Stomach (tissue), 9 donors: ENCODE results near the gene RAVER2. TPM values are rescaled to one million over a fixed set of nuclear protein-coding genes. Genes with fewer than 3 reads are reported as not detected.

Source experiments
- DNase-seq, 2 donors: peaks; one replicate each; pipeline versions ENCODE4 v3.0.0 to v3.0.0-alpha.2; 2013 to 2019
- H3K27ac ChIP-seq, 5 donors: fragments of 200-600 bp in 4 of 5; sonication (generic) in 4 of 5; one replicate each; pipeline ENCODE4 v1.5.1; 2013 to 2019; ENCODE audit warnings: mild to moderate bottlenecking in 1 of 5, moderate library complexity in 1 of 5
- H3K27me3 ChIP-seq, 3 donors: fragments of 200-600 bp; sonication (generic); one replicate each; pipeline ENCODE4 v1.5.1; 2017 to 2019; ENCODE audit warnings: mixed run types in 1 of 3
- H3K36me3 ChIP-seq, 4 donors: fragments of 200-600 bp; sonication (generic); 1 replicate in 3 of 4; 2 replicates in 1 of 4; pipeline ENCODE4 v1.5.1; 2016 to 2019
- H3K4me1 ChIP-seq, 4 donors: fragments of 200-600 bp; sonication (generic); one replicate each; pipeline ENCODE4 v1.5.1; 2016 to 2019
- H3K4me3 ChIP-seq, 4 donors: fragments of 200-600 bp; sonication (generic) in 3 of 4; one replicate each; pipeline ENCODE4 v1.5.1; 2016 to 2019; ENCODE audit warnings: mild to moderate bottlenecking in 1 of 4
- H3K9me3 ChIP-seq, 4 donors: fragments of 200-600 bp; sonication (generic); one replicate each; pipeline ENCODE4 v1.5.1; 2016 to 2019
- EP300 ChIP-seq: sonication (generic); formaldehyde crosslinking; IDR thresholded peaks from one replicate; pipeline ENCODE4 v1.6.1; 2017; ENCODE audit warnings: antibody characterized with exemption
- POLR2A ChIP-seq, 4 donors: fragments of 450-650 bp; IDR thresholded peaks; one replicate each; pipeline ENCODE4 v1.6.1; 2016; ENCODE audit warnings: antibody characterized with exemption in 4 of 4, control low read depth in 2 of 4, mild to moderate bottlenecking in 1 of 4, moderate library complexity in 1 of 4
- POLR2AphosphoS5 ChIP-seq, 3 donors: sonication (generic); formaldehyde crosslinking; IDR thresholded peaks; one replicate each; pipeline ENCODE4 v1.6.1; 2016; ENCODE audit warnings: antibody characterized with exemption in 3 of 3
- WGBS, 5 donors: extraction: QIAGEN DNeasy Blood & Tissue Kit in 3 of 5; methylation state at CpG; one replicate each; pipeline versions ENCODE4 v1.1.5 to v1.1.7; 2013 to 2018; 5-methylcytosine and 5-hydroxymethylcytosine counted together
- intact Hi-C: fragments of 100-400 bp; cut with DNase I; formaldehyde crosslinking; loops from one replicate; pipeline ENCODE4 v1.15.1; 2023; ENCODE audit warnings: low total_unique reads
- polyA plus RNA-seq, 3 donors: library from polyadenylated mRNA; stranded (reverse); fragments of 200-250 nt; gene quantifications; one replicate each; pipeline ENCODE4 v1.2.3, GENCODE V29; 2013
- total RNA-seq, 5 donors: library from RNA; depleted of rRNA; stranded (reverse); fragments of >200 nt; gene quantifications; one replicate each; pipeline versions ENCODE4 v1.1.0 to v1.2.3, GENCODE V29; 2014 to 2016
- TF ChIP-seq, protein P1 (sequence below), 7 experiments: fragments of 450-650 bp in 4 of 7; fragments of 200-600 bp in 3 of 7; sonication (generic) in 3 of 7; IDR thresholded peaks; one replicate each; pipeline ENCODE4 v1.5.1; 2016 to 2019; ENCODE audit warnings: antibody characterized with exemption in 7 of 7, control low read depth in 2 of 7, mild to moderate bottlenecking in 1 of 7
- donor health status: healthy with polysubstance abuse.
- donor health status: Bipolar disorder and iron deficiency.
- donor health status: healthy.

The RAVER2 gene
- total and polyA plus RNA-seq, 8 donors: 4.7 to 27.5 (median 13.9) TPM

DNA sequence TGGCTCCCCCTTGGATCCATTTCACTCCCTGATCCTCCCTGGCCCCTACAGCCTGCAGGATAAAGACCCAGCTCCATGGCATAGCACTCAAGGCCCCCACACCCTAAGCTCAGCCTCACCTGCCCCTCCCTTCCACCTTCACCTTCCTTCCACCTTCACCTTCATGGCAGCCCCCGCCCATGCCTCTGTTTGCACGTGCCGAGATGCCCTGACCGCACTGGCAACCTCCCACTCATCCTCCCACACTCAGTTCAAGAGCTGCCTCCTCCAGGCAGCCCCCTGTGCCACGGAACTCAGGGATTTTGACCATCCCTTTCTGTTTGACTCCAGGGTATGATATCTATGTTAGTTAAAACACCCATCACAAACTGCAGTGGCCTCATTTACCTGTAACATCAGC, 109.8 kb downstream of the RAVER2 start:
- 89 to 98% (median 93%) methylated on average over 5 of the region's 5 CpGs for WGBS, 5 donors
- no peak for TF ChIP-seq POLR2A (IDR thresholded peaks at IDR 0.05)
- TF ChIP-seq, protein P1, sequence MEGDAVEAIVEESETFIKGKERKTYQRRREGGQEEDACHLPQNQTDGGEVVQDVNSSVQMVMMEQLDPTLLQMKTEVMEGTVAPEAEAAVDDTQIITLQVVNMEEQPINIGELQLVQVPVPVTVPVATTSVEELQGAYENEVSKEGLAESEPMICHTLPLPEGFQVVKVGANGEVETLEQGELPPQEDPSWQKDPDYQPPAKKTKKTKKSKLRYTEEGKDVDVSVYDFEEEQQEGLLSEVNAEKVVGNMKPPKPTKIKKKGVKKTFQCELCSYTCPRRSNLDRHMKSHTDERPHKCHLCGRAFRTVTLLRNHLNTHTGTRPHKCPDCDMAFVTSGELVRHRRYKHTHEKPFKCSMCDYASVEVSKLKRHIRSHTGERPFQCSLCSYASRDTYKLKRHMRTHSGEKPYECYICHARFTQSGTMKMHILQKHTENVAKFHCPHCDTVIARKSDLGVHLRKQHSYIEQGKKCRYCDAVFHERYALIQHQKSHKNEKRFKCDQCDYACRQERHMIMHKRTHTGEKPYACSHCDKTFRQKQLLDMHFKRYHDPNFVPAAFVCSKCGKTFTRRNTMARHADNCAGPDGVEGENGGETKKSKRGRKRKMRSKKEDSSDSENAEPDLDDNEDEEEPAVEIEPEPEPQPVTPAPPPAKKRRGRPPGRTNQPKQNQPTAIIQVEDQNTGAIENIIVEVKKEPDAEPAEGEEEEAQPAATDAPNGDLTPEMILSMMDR (IDR thresholded peaks at IDR 0.05): no peak
- H3K4me1 ChIP-seq: peaks cover 0 to 7% (median 0%) of the 10 kb centered on the region in 4 donors
- DNase-seq: no peak
- no peaks in the 10 kb centered on the region for H3K27me3 ChIP-seq
- no peak overlapping the region for H3K4me3 ChIP-seq
- no peaks in the 10 kb centered on the region for H3K9me3 ChIP-seq
- H3K27ac ChIP-seq: no peak overlapping the region
- peaks cover 72 to 100% (median 99%) of the 10 kb centered on the region in 4 donors for H3K36me3 ChIP-seq
- intact Hi-C loops: no loop called here

DNA sequence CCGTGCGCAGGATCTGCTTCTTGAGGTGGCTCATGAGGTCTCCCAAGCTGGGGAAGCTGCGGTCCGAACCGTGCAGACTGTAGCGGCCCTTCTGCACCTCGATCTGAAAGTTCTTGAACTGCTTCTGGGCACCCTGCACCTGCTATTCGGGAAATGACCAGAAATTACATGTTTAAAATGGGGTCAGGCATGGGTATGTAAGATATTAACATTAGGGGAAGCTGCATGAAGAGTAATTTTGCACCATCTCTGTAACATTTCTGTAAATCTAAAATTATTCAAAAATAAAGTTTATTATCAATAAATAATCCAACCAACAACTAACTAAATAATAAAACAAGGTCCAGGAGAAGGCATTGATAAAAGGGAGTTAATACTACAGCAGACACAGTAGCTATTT, 110.7 kb downstream of the RAVER2 start:
- intact Hi-C loops: no loop called here
- H3K36me3 ChIP-seq: peaks cover 67 to 100% (median 98%) of the 10 kb centered on the region in 4 donors

DNA sequence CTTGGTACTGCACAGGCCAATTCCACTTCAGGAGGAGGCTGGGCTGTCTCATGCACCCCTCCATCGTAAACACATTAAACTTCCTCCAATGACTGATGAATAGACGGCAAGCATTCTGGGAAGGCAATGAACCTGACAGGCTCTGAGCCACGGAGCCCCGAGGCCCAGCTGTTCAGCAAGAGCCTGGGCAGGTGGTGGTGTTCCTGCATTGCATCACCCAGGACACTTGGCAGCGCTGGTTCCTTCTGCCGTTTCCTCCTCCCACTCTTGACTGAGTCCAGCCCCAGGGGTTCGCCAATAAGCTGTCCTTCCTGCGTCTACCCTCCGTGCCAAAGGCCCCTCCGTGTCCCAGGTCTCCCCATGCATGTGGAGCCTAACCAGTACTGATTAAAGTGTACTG, 111.7 kb downstream of the RAVER2 start:
- intact Hi-C loops: no loop called here

More for the DNA sequence above, 110.7 kb downstream of the RAVER2 start:
- Histone ChIP-seq H3K9me3 (no peaks in the 10 kb centered on the region), H3K27me3 (no peaks in the 10 kb centered on the region), H3K27ac (no peak overlapping the region), H3K4me1 (peaks cover 0 to 7% (median 0%) of the 10 kb centered on the region in 4 donors), H3K4me3 (no peak overlapping the region)
- DNase-seq: no peak
- TF ChIP-seq EP300 (no peak), POLR2A (IDR thresholded peaks at IDR 0.05) (no peak), POLR2AphosphoS5 (IDR thresholded peaks at IDR 0.05) (no peak)
- TF ChIP-seq, protein P1 (IDR thresholded peaks at IDR 0.05): no peak
- 85 to 100% (median 93%) methylated on average over 7 to 8 of the region's 8 CpGs for WGBS, 5 donors

DNA sequence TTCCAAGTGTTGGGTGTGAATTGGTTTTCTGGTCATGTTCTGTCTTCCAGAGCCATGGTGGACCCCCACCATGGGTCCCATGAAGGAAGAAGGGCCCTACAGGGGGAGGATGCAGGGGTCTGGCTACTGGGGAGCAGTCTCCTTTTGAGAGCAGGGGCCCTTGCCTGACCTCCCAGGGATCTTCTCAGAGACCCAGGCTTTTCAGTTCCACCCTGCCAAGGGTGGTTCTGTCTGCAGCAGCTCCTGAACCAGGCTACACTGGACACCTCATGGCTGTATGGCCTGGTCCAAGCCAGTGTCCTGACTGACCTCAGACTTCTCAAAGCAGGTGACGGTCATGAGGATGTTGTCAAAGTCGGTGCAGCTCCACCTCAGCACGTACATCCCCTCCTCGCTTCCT, 112.5 kb downstream of the RAVER2 start:
- H3K27ac ChIP-seq: no peak overlapping the region
- no peak for DNase-seq
- H3K4me3 ChIP-seq: no peak overlapping the region
- H3K27me3 ChIP-seq: no peaks in the 10 kb centered on the region
- peaks cover 0 to 11% (median under 1%) of the 10 kb centered on the region in 4 donors for H3K4me1 ChIP-seq
- WGBS, 5 donors: 92 to 98% (median 98%) methylated on average over 4 of the region's 4 CpGs
- intact Hi-C loops: no loop called here
- TF ChIP-seq, protein P1 (IDR thresholded peaks at IDR 0.05): no peak
- TF ChIP-seq POLR2AphosphoS5 (IDR thresholded peaks at IDR 0.05): no peak
- TF ChIP-seq POLR2A (IDR thresholded peaks at IDR 0.05): no peak
- no peak for TF ChIP-seq EP300
- H3K36me3 ChIP-seq: peaks cover 62 to 99% (median 97%) of the 10 kb centered on the region in 4 donors
- H3K9me3 ChIP-seq: no peaks in the 10 kb centered on the region

More for the DNA sequence above, 111.7 kb downstream of the RAVER2 start:
- H3K9me3 ChIP-seq: no peaks in the 10 kb centered on the region
- peak in 1 of 2 donors; percentile 51 for DNase-seq
- H3K4me3 ChIP-seq: no peak overlapping the region
- WGBS, 5 donors: 71 to 81% (median 76%) methylated on average over 10 of the region's 10 CpGs
- peaks cover 63 to 99% (median 97%) of the 10 kb centered on the region in 4 donors for H3K36me3 ChIP-seq
- peak overlapping the region in 1 of 5 donors; percentile 14 for H3K27ac ChIP-seq
- no peaks in the 10 kb centered on the region for H3K27me3 ChIP-seq
- peaks cover 0 to 7% (median 0%) of the 10 kb centered on the region in 4 donors for H3K4me1 ChIP-seq
- peak in 1 of 3 donors; percentile 67 for TF ChIP-seq POLR2AphosphoS5 (IDR thresholded peaks at IDR 0.05)
- TF ChIP-seq, protein P1 (IDR thresholded peaks at IDR 0.05): no peak
